Mononuclear cell (primary cell): ENCODE results near the gene VWA1. TPM values are rescaled to one million over a fixed set of nuclear protein-coding genes. Genes with fewer than 3 reads are reported as not detected.

Source experiments
- H3K27me3 ChIP-seq: 2 replicates; pipeline ENCODE4 v1.6.0; 2011; ENCODE audit warnings: low read length, control low read depth; ENCODE audit not compliant: insufficient read depth
- H3K4me1 ChIP-seq: 2 replicates; pipeline ENCODE4 v1.5.1; 2011; ENCODE audit warnings: mild to moderate bottlenecking, low read length, control low read depth; ENCODE audit not compliant: insufficient read depth
- H3K4me3 ChIP-seq: 2 replicates; pipeline ENCODE4 v1.5.1; 2011; ENCODE audit warnings: mild to moderate bottlenecking, low read length, moderate library complexity
- H3K9me3 ChIP-seq: 2 replicates; pipeline ENCODE4 v1.5.1; 2011; ENCODE audit warnings: low read depth, mild to moderate bottlenecking, control low read depth, low read length
- total RNA-seq: library from RNA; depleted of rRNA; stranded (reverse); fragments of >200 nt; gene quantifications from one replicate; pipeline ENCODE4 v1.2.3, GENCODE V29; 2012

VWA1 gene
- 0.10 TPM for total RNA-seq

- no peak within 1 kb of the TSS for H3K4me3 ChIP-seq
- H3K27me3 ChIP-seq = peaks cover 31% of the 10 kb centered on the region
- no peaks in the 10 kb centered on the region for H3K9me3 ChIP-seq
- peaks cover 17% of the 10 kb centered on the region for H3K4me1 ChIP-seq
These were observed at the start of gene VWA1 for GRCh38 chr1:1435106-1435903. TSS of gene VWA1 (plus strand) at chr1:1435690. CDS start at chr1:1435749, 59 bp downstream.

- Histone ChIP-seq H3K4me3 (no peak overlapping the region), H3K27me3 (no peaks in the 10 kb centered on the region), H3K4me1 (no peaks in the 10 kb centered on the region), H3K9me3 (no peaks in the 10 kb centered on the region)
These were observed 49.6 kb upstream of the VWA1 start for GRCh38 chr1:1385931-1386330.

GRCh38 chr1:1387098-1388077 is 48.1 kb upstream of the VWA1 start:
- no peaks in the 10 kb centered on the region for H3K27me3 ChIP-seq
- no peaks in the 10 kb centered on the region for H3K4me1 ChIP-seq
- no peaks in the 10 kb centered on the region for H3K9me3 ChIP-seq
- H3K4me3 ChIP-seq = no peak overlapping the region

- Histone ChIP-seq H3K27me3 (no peaks in the 10 kb centered on the region), H3K4me1 (no peaks in the 10 kb centered on the region), H3K4me3 (no peak overlapping the region), H3K9me3 (no peaks in the 10 kb centered on the region)
These were observed 47.4 kb upstream of the VWA1 start for GRCh38 chr1:1388078-1388472.

GRCh38 chr1:1390675-1391074 is 44.8 kb upstream of the VWA1 start:
- Histone ChIP-seq H3K4me1 (no peaks in the 10 kb centered on the region), H3K4me3 (no peak overlapping the region), H3K9me3 (no peaks in the 10 kb centered on the region), H3K27me3 (no peaks in the 10 kb centered on the region)

GRCh38 chr1:1391225-1391624 is 44.3 kb upstream of the VWA1 start:
- H3K4me3 ChIP-seq = no peak overlapping the region
- H3K9me3 ChIP-seq = no peaks in the 10 kb centered on the region
- H3K27me3 ChIP-seq = no peaks in the 10 kb centered on the region
- no peaks in the 10 kb centered on the region for H3K4me1 ChIP-seq

GRCh38 chr1:1393014-1393413 is 42.5 kb upstream of the VWA1 start:
- H3K9me3 ChIP-seq = no peaks in the 10 kb centered on the region
- H3K4me3 ChIP-seq = no peak overlapping the region
- peaks cover 13% of the 10 kb centered on the region for H3K4me1 ChIP-seq
- H3K27me3 ChIP-seq = no peaks in the 10 kb centered on the region

- H3K4me3 ChIP-seq = no peak overlapping the region
These were observed 42.1 kb upstream of the VWA1 start for GRCh38 chr1:1393428-1393827.

GRCh38 chr1:1394116-1394515 is 41.4 kb upstream of the VWA1 start:
- no peaks in the 10 kb centered on the region for H3K27me3 ChIP-seq
- H3K4me3 ChIP-seq = no peak overlapping the region
- no peaks in the 10 kb centered on the region for H3K9me3 ChIP-seq
- peaks cover 19% of the 10 kb centered on the region for H3K4me1 ChIP-seq

More at GRCh38 chr1:1393428-1393827, 42.1 kb upstream of the VWA1 start:
- Histone ChIP-seq H3K4me1 (peaks cover 17% of the 10 kb centered on the region), H3K27me3 (no peaks in the 10 kb centered on the region), H3K9me3 (no peaks in the 10 kb centered on the region)

GRCh38 chr1:1395166-1395565 is 40.3 kb upstream of the VWA1 start:
- peaks cover 25% of the 10 kb centered on the region for H3K4me1 ChIP-seq
- no peaks in the 10 kb centered on the region for H3K9me3 ChIP-seq
- H3K4me3 ChIP-seq = no peak overlapping the region
- H3K27me3 ChIP-seq = no peaks in the 10 kb centered on the region

- no peaks in the 10 kb centered on the region for H3K27me3 ChIP-seq
- peak overlapping the region; percentile 94 for H3K4me3 ChIP-seq
- no peaks in the 10 kb centered on the region for H3K9me3 ChIP-seq
- peaks cover 35% of the 10 kb centered on the region for H3K4me1 ChIP-seq
These were observed 37.5 kb upstream of the VWA1 start for GRCh38 chr1:1397839-1398523.

GRCh38 chr1:1398677-1399186 is 36.8 kb upstream of the VWA1 start:
- no peaks in the 10 kb centered on the region for H3K9me3 ChIP-seq
- peaks cover 35% of the 10 kb centered on the region for H3K4me1 ChIP-seq
- H3K4me3 ChIP-seq = peak overlapping the region; percentile 94
- H3K27me3 ChIP-seq = no peaks in the 10 kb centered on the region

- Histone ChIP-seq H3K27me3 (no peaks in the 10 kb centered on the region), H3K9me3 (no peaks in the 10 kb centered on the region), H3K4me1 (peaks cover 35% of the 10 kb centered on the region), H3K4me3 (peak within 1 kb of the TSS; percentile 94)
These were observed 36.2 kb upstream of the VWA1 start, which contains the start of gene CCNL2 for GRCh38 chr1:1399187-1399871. TSS of gene CCNL2 (minus strand) at chr1:1399335. CDS start at chr1:1399306, 29 bp downstream.
